Measurements from ENCODE around the gene GALNTL6. TPM values are rescaled to one million over a fixed set of nuclear protein-coding genes. Genes with fewer than 3 reads are reported as not detected.
"Not testable (repeated sequence)": the region's sequence is repeated elsewhere in the genome, so short reads cannot be mapped to it uniquely, and the experiment has no call there.

Gene GALNTL6
- total RNA-seq, 4 donors from 2014 or later, result 0.82 to 0.95 TPM; not detected in 2

DNA sequence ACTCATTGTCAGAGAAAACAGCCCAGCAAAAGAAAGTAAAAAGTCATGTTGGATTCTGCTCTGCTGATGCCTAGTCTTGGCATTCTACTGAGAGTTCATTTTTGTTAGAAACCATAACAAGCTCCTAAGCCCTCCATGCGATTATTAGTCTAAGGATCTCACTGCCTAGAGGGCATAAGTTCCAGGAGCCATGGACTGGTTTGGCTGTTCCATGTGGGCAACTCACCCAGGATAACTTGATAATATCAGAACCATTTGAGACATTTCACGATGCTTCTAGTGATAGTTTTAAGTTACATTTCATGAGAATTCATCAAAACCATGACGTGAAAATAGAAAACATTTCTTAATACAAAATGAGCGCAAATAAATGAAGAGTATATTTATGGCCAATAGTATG lies 978.6 kb downstream of the GALNTL6 start:
- 91 to 95% methylated on average over 4 of the region's 4 CpGs for WGBS, 2 donors (ENCODE audit: low coverage in 1 of 2)
- H3K27me3 ChIP-seq, result no peaks in the 10 kb centered on the region
- H3K9me3 ChIP-seq, result no peaks in the 10 kb centered on the region
- in situ Hi-C loops (cut with MboI; ENCODE audit: low pct_ligation_motif_present in 1 of 4, low pct_unique_long_range_greater_than_20kb in 1 of 4, low sequenced_read_pairs in 3 of 4) (no loop called here), intact Hi-C loops (cut with DNase I; ENCODE audit: low total_unique reads) (no loop called here)
- no peak overlapping the region for H3K4me3 ChIP-seq
- no peaks in the 10 kb centered on the region for H3K36me3 ChIP-seq
- no peak for TF ChIP-seq CTCF (IDR thresholded peaks at IDR 0.05)
- no peak for TF ChIP-seq POLR2AphosphoS5 (IDR thresholded peaks at IDR 0.05)
- TF ChIP-seq POLR2A (IDR thresholded peaks at IDR 0.05), result no peak
- no peak for TF ChIP-seq EP300 (IDR thresholded peaks at IDR 0.05; ENCODE audit: low read depth)
- H3K4me1 ChIP-seq, result no peaks in the 10 kb centered on the region
- no peak for DNase-seq
- no peak overlapping the region for H3K27ac ChIP-seq

DNA sequence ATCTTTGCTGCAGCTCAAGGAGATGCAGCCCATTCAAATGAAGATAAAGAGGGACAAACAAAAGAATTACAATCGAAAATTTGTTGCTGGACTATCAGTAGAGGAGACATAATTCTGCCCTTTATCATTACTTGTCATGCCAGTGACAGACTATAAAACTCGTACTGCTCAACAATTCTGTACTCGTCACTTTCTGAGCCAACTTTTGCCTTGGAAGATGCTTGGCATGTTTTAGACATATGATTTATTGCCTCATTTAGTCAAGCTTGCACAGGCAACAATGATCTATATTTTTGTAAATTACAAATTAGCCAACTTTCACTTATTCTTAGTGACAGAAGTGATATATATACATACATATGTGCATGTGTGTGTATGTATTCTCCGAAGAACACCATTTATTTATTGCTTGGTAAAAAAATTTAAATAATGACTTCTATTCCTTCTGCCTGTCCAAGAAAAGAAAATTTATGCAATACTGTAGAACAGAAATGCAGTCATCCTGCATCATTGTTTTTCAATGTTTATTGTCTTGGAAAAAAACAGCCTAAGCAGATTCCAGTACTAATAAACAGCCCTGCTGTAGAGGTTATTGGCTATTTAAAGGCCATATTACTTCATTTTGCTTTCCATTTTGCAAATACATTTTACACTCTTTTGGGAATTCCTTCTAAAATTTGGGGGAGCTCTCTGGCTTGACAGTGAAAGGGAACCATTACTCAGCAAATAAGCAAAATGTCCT lies 980.5 kb downstream of the GALNTL6 start:
- WGBS, 2 donors (ENCODE audit: low coverage in 1 of 2), result 55 to 59% methylated on average over 4 of the region's 4 CpGs
- no peaks in the 10 kb centered on the region for H3K27me3 ChIP-seq
- no peak overlapping the region for H3K4me3 ChIP-seq
- in situ Hi-C loops (cut with MboI; ENCODE audit: low pct_ligation_motif_present in 1 of 4, low pct_unique_long_range_greater_than_20kb in 1 of 4, low sequenced_read_pairs in 3 of 4) (no loop called here), intact Hi-C loops (cut with DNase I; ENCODE audit: low total_unique reads) (no loop called here)
- H3K9me3 ChIP-seq, result no peaks in the 10 kb centered on the region
- no peaks in the 10 kb centered on the region for H3K36me3 ChIP-seq
- TF ChIP-seq CTCF (IDR thresholded peaks at IDR 0.05), result no peak
- H3K27ac ChIP-seq, result no peak overlapping the region
- no peak for DNase-seq
- no peaks in the 10 kb centered on the region for H3K4me1 ChIP-seq

DNA sequence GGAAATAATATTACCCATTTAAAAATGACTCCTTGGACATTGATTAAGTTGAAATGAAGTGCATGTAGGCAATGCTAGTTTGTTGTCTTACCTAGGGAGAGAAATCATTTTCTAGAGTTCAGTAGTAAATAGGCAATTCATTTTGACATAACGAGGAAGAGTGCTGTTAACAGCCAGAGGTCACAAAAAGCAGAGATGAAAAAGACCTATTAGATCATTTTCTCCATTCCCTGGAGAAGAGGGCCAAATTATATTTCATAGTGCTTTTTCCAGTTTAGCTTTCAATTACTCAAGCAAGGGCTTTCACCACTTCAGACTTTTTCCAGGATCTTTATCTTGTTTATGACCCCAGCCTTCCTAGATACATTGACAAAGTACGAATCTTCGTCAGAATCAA lies 981.1 kb downstream of the GALNTL6 start:
- 70 to 79% methylated on average over 3 of the region's 3 CpGs for WGBS, 2 donors (ENCODE audit: low coverage in 1 of 2)
- in situ Hi-C loops (cut with MboI; ENCODE audit: low pct_ligation_motif_present in 1 of 4, low pct_unique_long_range_greater_than_20kb in 1 of 4, low sequenced_read_pairs in 3 of 4) (no loop called here), intact Hi-C loops (cut with DNase I; ENCODE audit: low total_unique reads) (no loop called here)
- H3K36me3 ChIP-seq, result no peaks in the 10 kb centered on the region
- no peak overlapping the region for H3K27ac ChIP-seq
- DNase-seq, result no peak
- TF ChIP-seq CTCF (IDR thresholded peaks at IDR 0.05) (no peak), POLR2A (IDR thresholded peaks at IDR 0.05) (no peak)
- H3K27me3 ChIP-seq, result no peaks in the 10 kb centered on the region
- no peaks in the 10 kb centered on the region for H3K9me3 ChIP-seq
- H3K4me3 ChIP-seq, result no peak overlapping the region
- H3K4me1 ChIP-seq, result no peaks in the 10 kb centered on the region

GRCh38 chr4:172797281-172797680 lies 984.1 kb downstream of the GALNTL6 start:
- H3K4me3 ChIP-seq; H3K27me3 ChIP-seq; in situ Hi-C loops (cut with MboI; ENCODE audit: low pct_ligation_motif_present in 1 of 4, low pct_unique_long_range_greater_than_20kb in 1 of 4, low sequenced_read_pairs in 3 of 4); H3K4me1 ChIP-seq; H3K27ac ChIP-seq; DNase-seq; H3K9me3 ChIP-seq; H3K36me3 ChIP-seq; intact Hi-C loops (cut with DNase I; ENCODE audit: low total_unique reads): not testable (repeated sequence)
- WGBS, 2 donors (ENCODE audit: low coverage in 1 of 2), result 89 to 93% methylated on average over 10 to 18 of the region's 18 CpGs

- Histone ChIP-seq H3K4me1 (no peaks in the 10 kb centered on the region), H3K4me3 (no peak overlapping the region), H3K9me3 (no peaks in the 10 kb centered on the region), H3K27me3 (no peaks in the 10 kb centered on the region), H3K27ac (no peak overlapping the region), H3K36me3 (no peaks in the 10 kb centered on the region)
- no peak for TF ChIP-seq POLR2AphosphoS5 (IDR thresholded peaks at IDR 0.05)
- no peak for TF ChIP-seq EP300 (IDR thresholded peaks at IDR 0.05; ENCODE audit: low read depth)
- no peak for TF ChIP-seq CTCF (IDR thresholded peaks at IDR 0.05)
- no peak for TF ChIP-seq POLR2A (IDR thresholded peaks at IDR 0.05)
- intact Hi-C loops (cut with DNase I; ENCODE audit: low total_unique reads) (no loop called here), in situ Hi-C loops (cut with MboI; ENCODE audit: low pct_ligation_motif_present in 1 of 4, low pct_unique_long_range_greater_than_20kb in 1 of 4, low sequenced_read_pairs in 3 of 4) (no loop called here)
- DNase-seq, result no peak
- WGBS, 2 donors (ENCODE audit: low coverage in 1 of 2), result 49 to 53% methylated on average over 2 of the region's 2 CpGs
These were observed 988.8 kb downstream of the GALNTL6 start for GRCh38 chr4:172802032-172802431.
